ENCODE data around the gene PDCD6IP. TPM values are rescaled to one million over a fixed set of nuclear protein-coding genes. Genes with fewer than 3 reads are reported as not detected.

Gene PDCD6IP
- polyA plus RNA-seq, 4 donors, result 40.6 to 125 (median 64.9) TPM

DNA sequence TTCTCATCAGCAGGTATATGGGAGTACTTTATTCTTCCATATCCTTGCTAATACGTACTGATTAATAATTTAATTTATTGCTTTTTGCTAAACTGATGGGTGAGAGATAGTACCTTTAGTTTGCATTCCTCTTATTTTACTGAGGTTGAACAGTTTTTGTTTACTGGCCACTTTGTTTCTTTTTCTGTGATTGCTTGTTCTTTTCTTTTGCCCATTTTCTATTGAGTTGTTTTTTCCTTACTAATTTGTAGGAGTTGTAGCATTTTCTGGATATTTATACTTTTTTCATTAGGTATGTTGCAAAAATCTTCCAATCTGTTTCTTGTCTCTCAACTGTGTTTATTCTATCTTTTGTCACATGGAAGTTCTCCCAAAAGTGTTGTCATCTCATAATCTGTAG, 4.8 kb downstream of the PDCD6IP start:
- DNase-seq (no peak), FAIRE-seq (no peak)
- H3K4me1 ChIP-seq (ENCODE audit: control insufficient read depth in 3 of 3, insufficient read depth in 2 of 3, low read depth in 1 of 3, low read length in 2 of 3), result peaks cover 3 to 11% (median 9%) of the 10 kb centered on the region in 3 donors
- no peaks in the 10 kb centered on the region for H3K27me3 ChIP-seq (ENCODE audit: control insufficient read depth in 3 of 3, insufficient read depth in 3 of 3, low read length in 3 of 3)
- 85 to 94% (median 85%) methylated on average over 1 of the region's 1 CpG for WGBS, 3 donors
- H3K9me3 ChIP-seq (ENCODE audit: control insufficient read depth in 2 of 2, insufficient read depth in 1 of 2, low read depth in 1 of 2, low read length in 1 of 2), result peaks cover 0 to 4% of the 10 kb centered on the region in 2 donors
- peaks cover 0 to 10% (median 2%) of the 10 kb centered on the region in 3 donors for H3K36me3 ChIP-seq (ENCODE audit: control insufficient read depth in 3 of 3, insufficient read depth in 2 of 3, low read depth in 1 of 3, low read length in 3 of 3)
- no peak overlapping the region for H3K4me3 ChIP-seq (ENCODE audit: low read depth in 1 of 3, low read length in 3 of 3)
- no peak overlapping the region for H3K27ac ChIP-seq (ENCODE audit: low read depth in 1 of 3, low read length in 2 of 3)

GRCh38 chr3:33803894-33804526, 5.6 kb downstream of the PDCD6IP start:
- DNase-seq (no peak), FAIRE-seq (no peak)
- Histone ChIP-seq H3K4me1 (ENCODE audit: control insufficient read depth in 3 of 3, insufficient read depth in 2 of 3, low read depth in 1 of 3, low read length in 2 of 3) (peaks cover 3 to 14% (median 9%) of the 10 kb centered on the region in 3 donors), H3K4me3 (ENCODE audit: low read depth in 1 of 3, low read length in 3 of 3) (no peak overlapping the region), H3K9me3 (ENCODE audit: control insufficient read depth in 2 of 2, insufficient read depth in 1 of 2, low read depth in 1 of 2, low read length in 1 of 2) (peaks cover 0 to 4% of the 10 kb centered on the region in 2 donors), H3K36me3 (ENCODE audit: control insufficient read depth in 3 of 3, insufficient read depth in 2 of 3, low read depth in 1 of 3, low read length in 3 of 3) (peaks cover 0 to 12% (median 2%) of the 10 kb centered on the region in 3 donors), H3K27me3 (ENCODE audit: control insufficient read depth in 3 of 3, insufficient read depth in 3 of 3, low read length in 3 of 3) (no peaks in the 10 kb centered on the region), H3K27ac (ENCODE audit: low read depth in 1 of 3, low read length in 2 of 3) (no peak overlapping the region)
- WGBS, 3 donors, result 88 to 93% (median 92%) methylated on average over 6 of the region's 6 CpGs

GRCh38 chr3:33807191-33807590, 8.8 kb downstream of the PDCD6IP start:
- Histone ChIP-seq H3K27me3 (ENCODE audit: control insufficient read depth in 3 of 3, insufficient read depth in 3 of 3, low read length in 3 of 3) (no peaks in the 10 kb centered on the region), H3K36me3 (ENCODE audit: control insufficient read depth in 3 of 3, insufficient read depth in 2 of 3, low read depth in 1 of 3, low read length in 3 of 3) (peaks cover 0 to 13% (median 2%) of the 10 kb centered on the region in 3 donors), H3K27ac (ENCODE audit: low read depth in 1 of 3, low read length in 2 of 3) (peak overlapping the region in 1 of 3 donors; percentile 60), H3K4me3 (ENCODE audit: low read depth in 1 of 3, low read length in 3 of 3) (no peak overlapping the region), H3K9me3 (ENCODE audit: control insufficient read depth in 2 of 2, insufficient read depth in 1 of 2, low read depth in 1 of 2, low read length in 1 of 2) (peaks cover 0 to 4% of the 10 kb centered on the region in 2 donors), H3K4me1 (ENCODE audit: control insufficient read depth in 3 of 3, insufficient read depth in 2 of 3, low read depth in 1 of 3, low read length in 2 of 3) (peaks cover 0 to 17% (median 2%) of the 10 kb centered on the region in 3 donors)
- 9 to 69% (median 38%) methylated on average over 2 of the region's 2 CpGs for WGBS, 3 donors
- peak in 1 of 2 donors; percentile 22 for DNase-seq
- FAIRE-seq, result no peak

DNA sequence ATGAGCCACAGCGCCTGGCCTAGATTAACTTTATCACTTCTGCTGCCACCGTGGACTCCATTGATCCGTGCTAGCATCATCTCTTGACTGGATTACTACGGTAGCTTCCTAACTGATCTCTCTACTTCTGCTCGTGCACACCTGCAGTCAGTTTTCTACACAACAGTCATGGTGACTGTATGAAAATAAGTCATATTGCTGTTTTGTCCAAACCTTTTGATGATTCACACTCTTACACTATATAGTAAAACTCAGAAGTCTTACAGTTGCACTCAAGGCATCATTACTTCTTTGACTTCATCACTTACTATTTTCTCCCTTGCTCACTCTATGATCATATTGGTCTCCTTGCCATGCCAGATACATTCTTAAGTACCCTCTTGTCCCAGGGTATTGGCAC, 10.1 kb downstream of the PDCD6IP start:
- Histone ChIP-seq H3K27me3 (ENCODE audit: control insufficient read depth in 3 of 3, insufficient read depth in 3 of 3, low read length in 3 of 3) (no peaks in the 10 kb centered on the region), H3K4me1 (ENCODE audit: control insufficient read depth in 3 of 3, insufficient read depth in 2 of 3, low read depth in 1 of 3, low read length in 2 of 3) (peaks cover 0 to 17% (median 2%) of the 10 kb centered on the region in 3 donors), H3K36me3 (ENCODE audit: control insufficient read depth in 3 of 3, insufficient read depth in 2 of 3, low read depth in 1 of 3, low read length in 3 of 3) (peaks cover 0 to 13% (median 0%) of the 10 kb centered on the region in 3 donors), H3K9me3 (ENCODE audit: control insufficient read depth in 2 of 2, insufficient read depth in 1 of 2, low read depth in 1 of 2, low read length in 1 of 2) (peaks cover 0 to 4% of the 10 kb centered on the region in 2 donors), H3K4me3 (ENCODE audit: low read depth in 1 of 3, low read length in 3 of 3) (no peak overlapping the region), H3K27ac (ENCODE audit: low read depth in 1 of 3, low read length in 2 of 3) (no peak overlapping the region)
- FAIRE-seq (no peak), DNase-seq (no peak)
- 88 to 99% (median 93%) methylated on average over 5 of the region's 5 CpGs for WGBS, 3 donors

- no peaks in the 10 kb centered on the region for H3K27me3 ChIP-seq (ENCODE audit: control insufficient read depth in 3 of 3, insufficient read depth in 3 of 3, low read length in 3 of 3)
- DNase-seq, result peak in 1 of 2 donors; percentile 4
- H3K4me1 ChIP-seq (ENCODE audit: control insufficient read depth in 3 of 3, insufficient read depth in 2 of 3, low read depth in 1 of 3, low read length in 2 of 3), result peaks cover 0 to 17% (median 2%) of the 10 kb centered on the region in 3 donors
- H3K27ac ChIP-seq (ENCODE audit: low read depth in 1 of 3, low read length in 2 of 3), result no peak overlapping the region
- H3K9me3 ChIP-seq (ENCODE audit: control insufficient read depth in 2 of 2, insufficient read depth in 1 of 2, low read depth in 1 of 2, low read length in 1 of 2), result no peaks in the 10 kb centered on the region
- no peak overlapping the region for H3K4me3 ChIP-seq (ENCODE audit: low read depth in 1 of 3, low read length in 3 of 3)
- 26 to 73% (median 41%) methylated on average over 1 of the region's 1 CpG for WGBS, 3 donors
- H3K36me3 ChIP-seq (ENCODE audit: control insufficient read depth in 3 of 3, insufficient read depth in 2 of 3, low read depth in 1 of 3, low read length in 3 of 3), result peaks cover 0 to 11% (median 0%) of the 10 kb centered on the region in 3 donors
- no peak for FAIRE-seq
These were observed 12.1 kb downstream of the PDCD6IP start for GRCh38 chr3:33810545-33810944.

DNA sequence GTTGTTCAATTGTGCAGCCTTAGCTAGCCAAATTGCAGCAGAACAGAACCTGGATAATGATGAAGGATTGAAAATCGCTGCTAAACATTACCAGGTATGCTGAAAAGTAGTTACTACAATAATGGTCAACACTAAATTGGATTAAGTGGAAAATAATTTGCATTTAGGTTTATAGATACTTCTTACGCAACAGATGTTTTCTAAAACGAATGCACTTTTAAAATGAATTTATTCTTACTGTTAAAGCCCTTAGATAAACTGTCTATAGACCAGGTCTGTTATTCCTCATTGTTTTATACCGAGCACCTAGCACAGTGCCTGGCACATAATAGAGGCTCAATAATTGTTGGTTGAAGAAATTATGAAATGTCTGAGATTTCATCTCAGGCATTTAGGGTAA, 23.6 kb downstream of the PDCD6IP start:
- H3K4me3 ChIP-seq (ENCODE audit: low read depth in 1 of 3, low read length in 3 of 3), result no peak overlapping the region
- no peak overlapping the region for H3K27ac ChIP-seq (ENCODE audit: low read depth in 1 of 3, low read length in 2 of 3)
- no peaks in the 10 kb centered on the region for H3K9me3 ChIP-seq (ENCODE audit: control insufficient read depth in 2 of 2, insufficient read depth in 1 of 2, low read depth in 1 of 2, low read length in 1 of 2)
- DNase-seq (no peak), FAIRE-seq (no peak)
- peaks cover 4 to 30% (median 9%) of the 10 kb centered on the region in 3 donors for H3K36me3 ChIP-seq (ENCODE audit: control insufficient read depth in 3 of 3, insufficient read depth in 2 of 3, low read depth in 1 of 3, low read length in 3 of 3)
- WGBS, 3 donors, result 93 to 97% (median 93%) methylated on average over 4 of the region's 4 CpGs
- no peaks in the 10 kb centered on the region for H3K27me3 ChIP-seq (ENCODE audit: control insufficient read depth in 3 of 3, insufficient read depth in 3 of 3, low read length in 3 of 3)
- no peaks in the 10 kb centered on the region for H3K4me1 ChIP-seq (ENCODE audit: control insufficient read depth in 3 of 3, insufficient read depth in 2 of 3, low read depth in 1 of 3, low read length in 2 of 3)

GRCh38 chr3:33823821-33824220, 25.4 kb downstream of the PDCD6IP start:
- DNase-seq (no peak), FAIRE-seq (no peak)
- no peaks in the 10 kb centered on the region for H3K27me3 ChIP-seq (ENCODE audit: control insufficient read depth in 3 of 3, insufficient read depth in 3 of 3, low read length in 3 of 3)
- H3K4me1 ChIP-seq (ENCODE audit: control insufficient read depth in 3 of 3, insufficient read depth in 2 of 3, low read depth in 1 of 3, low read length in 2 of 3), result no peaks in the 10 kb centered on the region
- no peak overlapping the region for H3K4me3 ChIP-seq (ENCODE audit: low read depth in 1 of 3, low read length in 3 of 3)
- no peaks in the 10 kb centered on the region for H3K9me3 ChIP-seq (ENCODE audit: control insufficient read depth in 2 of 2, insufficient read depth in 1 of 2, low read depth in 1 of 2, low read length in 1 of 2)
- H3K27ac ChIP-seq (ENCODE audit: low read depth in 1 of 3, low read length in 2 of 3), result no peak overlapping the region
- 42 to 78% (median 59%) methylated on average over 1 of the region's 1 CpG for WGBS, 3 donors
- H3K36me3 ChIP-seq (ENCODE audit: control insufficient read depth in 3 of 3, insufficient read depth in 2 of 3, low read depth in 1 of 3, low read length in 3 of 3), result peaks cover 9 to 20% (median 12%) of the 10 kb centered on the region in 3 donors

- DNase-seq (no peak), FAIRE-seq (no peak)
- H3K36me3 ChIP-seq (ENCODE audit: control insufficient read depth in 3 of 3, insufficient read depth in 2 of 3, low read depth in 1 of 3, low read length in 3 of 3), result peaks cover 7 to 17% (median 12%) of the 10 kb centered on the region in 3 donors
- WGBS, 3 donors, result 90 to 96% (median 92%) methylated on average over 5 of the region's 5 CpGs
- no peak overlapping the region for H3K4me3 ChIP-seq (ENCODE audit: low read depth in 1 of 3, low read length in 3 of 3)
- no peaks in the 10 kb centered on the region for H3K9me3 ChIP-seq (ENCODE audit: control insufficient read depth in 2 of 2, insufficient read depth in 1 of 2, low read depth in 1 of 2, low read length in 1 of 2)
- H3K27ac ChIP-seq (ENCODE audit: low read depth in 1 of 3, low read length in 2 of 3), result no peak overlapping the region
- no peaks in the 10 kb centered on the region for H3K27me3 ChIP-seq (ENCODE audit: control insufficient read depth in 3 of 3, insufficient read depth in 3 of 3, low read length in 3 of 3)
- H3K4me1 ChIP-seq (ENCODE audit: control insufficient read depth in 3 of 3, insufficient read depth in 2 of 3, low read depth in 1 of 3, low read length in 2 of 3), result no peaks in the 10 kb centered on the region
These were observed 26.7 kb downstream of the PDCD6IP start for GRCh38 chr3:33825111-33825510.

Measured in small intestine (tissue), 7 donors.